CD4-positive, alpha-beta T cell (primary cell): ENCODE measurements around the gene CPNE4. TPM values are rescaled to one million over a fixed set of nuclear protein-coding genes. Genes with fewer than 3 reads are reported as not detected.

Experiments
- ATAC-seq: fragments of 200-7000 bp; cut with Tn5 transposase; one replicate; pipeline ENCODE4 v1.10.0; 2022; ENCODE audit warnings: mild to moderate bottlenecking; ENCODE audit not compliant: poor library complexity
- CTCF ChIA-PET: fragments of 350-600 bp; sonication (Branson Sonifier 250); formaldehyde crosslinking; loops from one replicate; lab custom pipeline; 2021; ENCODE audit warnings: antibody characterized with exemption, inconsistent platforms; lab: Charles Lee
- POLR2A ChIA-PET: fragments of 350-600 bp; sonication (Branson Sonifier 250); formaldehyde crosslinking; loops from one replicate; lab custom pipeline; 2021; ENCODE audit warnings: antibody characterized with exemption, inconsistent platforms; lab: Charles Lee
- DNase-seq, 14 experiments: peaks; one replicate each; pipeline ENCODE4 v3.0.0-alpha.2; 2013 to 2020; ENCODE audit warnings: mixed read lengths in 2 of 14
- H3K27ac ChIP-seq, 2 donors: one replicate each; pipeline versions ENCODE4 v1.5.1 to v1.7.0; 2013; ENCODE audit warnings: low read length in 2 of 2, low read depth in 1 of 2, mild to moderate bottlenecking in 1 of 2
- H3K27me3 ChIP-seq, 2 experiments: 1 replicate in 1 of 2; 2 replicates in 1 of 2; pipeline versions ENCODE4 v1.6.1 to v1.7.0; 2013; ENCODE audit warnings: low read length in 2 of 2, control low read depth in 1 of 2, mild to moderate bottlenecking in 1 of 2, moderate library complexity in 1 of 2; ENCODE audit not compliant: insufficient read depth in 2 of 2, control insufficient read depth in 1 of 2
- H3K36me3 ChIP-seq: one replicate; pipeline ENCODE4 v1.6.1; 2013; ENCODE audit warnings: low read length, control low read depth; ENCODE audit not compliant: insufficient read depth
- H3K4me1 ChIP-seq: one replicate; pipeline ENCODE4 v1.6.1; 2013; ENCODE audit warnings: low read length, control low read depth; ENCODE audit not compliant: insufficient read depth
- H3K4me3 ChIP-seq: one replicate; pipeline ENCODE4 v1.5.1; 2013; ENCODE audit warnings: mild to moderate bottlenecking, low read length, moderate library complexity
- H3K9me3 ChIP-seq, 2 experiments: 1 replicate in 1 of 2; 2 replicates in 1 of 2; pipeline versions ENCODE4 v1.6.1 to v1.7.0; 2013; ENCODE audit warnings: low read length in 2 of 2, mild to moderate bottlenecking in 2 of 2, control low read depth in 1 of 2, moderate library complexity in 1 of 2; ENCODE audit not compliant: control insufficient read depth in 1 of 2, insufficient read depth in 1 of 2
- H3K27ac Mint-ChIP-seq: one replicate; pipeline ENCODE4 v1.8.0; 2020; ENCODE audit warnings: mixed read lengths
- H3K27me3 Mint-ChIP-seq: one replicate; pipeline ENCODE4 v1.8.0; 2021; ENCODE audit warnings: mixed read lengths
- H3K36me3 Mint-ChIP-seq: one replicate; pipeline ENCODE4 v1.8.0; 2021; ENCODE audit warnings: low read depth, mixed read lengths
- H3K4me1 Mint-ChIP-seq: one replicate; pipeline ENCODE4 v1.8.0; 2021; ENCODE audit warnings: low read depth, mixed read lengths
- H3K4me3 Mint-ChIP-seq: one replicate; pipeline ENCODE4 v1.8.0; 2020; ENCODE audit warnings: mild to moderate bottlenecking, mixed read lengths
- H3K9me3 Mint-ChIP-seq: one replicate; pipeline ENCODE4 v1.8.0; 2020; ENCODE audit warnings: mixed read lengths
- CTCF ChIP-seq: fragments of 200-600 bp; IDR thresholded peaks from one replicate; pipeline ENCODE4 v1.8.0; 2022; ENCODE audit warnings: antibody characterized with exemption, mild to moderate bottlenecking
- intact Hi-C, 2 experiments: fragments of 100-400 bp; cut with DNase I in 1 of 2; cut with micrococcal nuclease in 1 of 2; formaldehyde crosslinking; loops; one replicate each; pipeline versions ENCODE4 v1.15.1 to v1.9.0; 2023 to 2025; cut with DNase I, micrococcal nuclease
- total RNA-seq, 174 experiments: library from RNA in 2 of 174; stranded (reverse) in 2 of 174; gene quantifications; one replicate each; pipeline ENCODE4 v1.2.3 and lab custom pipeline; 2021 to 2026

The CPNE4 gene
- total RNA-seq, 2 experiments from 2014 or later: not detected

- H3K4me3 ChIP-seq: no peak overlapping the region
- ChIA-PET CTCF (no interaction called here), POLR2A (no interaction called here)
- no peaks in the 10 kb centered on the region for H3K36me3 Mint-ChIP-seq
- no peaks in the 10 kb centered on the region for H3K27me3 Mint-ChIP-seq
- H3K27ac Mint-ChIP-seq: no peak overlapping the region
- no peak overlapping the region for H3K27ac ChIP-seq
- no peaks in the 10 kb centered on the region for H3K4me1 Mint-ChIP-seq
- no peak overlapping the region for H3K4me3 Mint-ChIP-seq
- no peaks in the 10 kb centered on the region for H3K36me3 ChIP-seq
- intact Hi-C loops: no loop called here
- no peak for TF ChIP-seq CTCF
- no peaks in the 10 kb centered on the region for H3K27me3 ChIP-seq
- no peak for DNase-seq
- H3K4me1 ChIP-seq: no peaks in the 10 kb centered on the region
- H3K9me3 ChIP-seq: no peaks in the 10 kb centered on the region
- no peaks in the 10 kb centered on the region for H3K9me3 Mint-ChIP-seq
- no peak for ATAC-seq
Observed at GRCh38 chr3:132001036-132001435, 33.8 kb downstream of the CPNE4 start.

DNA sequence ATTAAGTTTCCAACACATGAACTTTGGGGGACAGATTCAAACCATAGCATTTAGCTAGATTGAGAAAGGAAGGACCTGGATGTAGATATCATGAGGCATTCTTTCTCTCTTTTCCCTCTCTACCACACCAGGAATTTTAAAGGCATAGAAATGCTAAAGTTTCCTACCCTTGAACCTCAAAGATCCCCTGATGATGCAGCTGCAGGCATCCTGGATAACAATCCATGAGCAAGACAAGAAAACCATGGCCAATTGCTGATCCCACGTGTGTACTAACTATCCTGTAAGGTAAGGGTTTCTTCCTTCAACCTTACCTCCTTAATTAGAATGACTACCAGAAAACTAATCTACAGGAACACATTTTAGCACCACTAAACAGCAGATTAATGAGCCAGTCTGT, 36.8 kb downstream of the CPNE4 start:
- no peak overlapping the region for H3K27ac ChIP-seq
- Mint-ChIP-seq H3K4me3 (no peak overlapping the region), H3K27ac (no peak overlapping the region), H3K9me3 (no peaks in the 10 kb centered on the region), H3K36me3 (no peaks in the 10 kb centered on the region), H3K27me3 (peaks cover 7% of the 10 kb centered on the region), H3K4me1 (no peaks in the 10 kb centered on the region)
- intact Hi-C loops: no loop called here
- ATAC-seq (no peak), DNase-seq (no peak)
- no peak overlapping the region for H3K4me3 ChIP-seq
- H3K27me3 ChIP-seq: no peaks in the 10 kb centered on the region
- ChIA-PET CTCF (no interaction called here), POLR2A (no interaction called here)
- peaks cover 0 to 3% of the 10 kb centered on the region in 2 experiments for H3K9me3 ChIP-seq
- H3K36me3 ChIP-seq: no peaks in the 10 kb centered on the region
- TF ChIP-seq CTCF: no peak
- H3K4me1 ChIP-seq: no peaks in the 10 kb centered on the region

DNA sequence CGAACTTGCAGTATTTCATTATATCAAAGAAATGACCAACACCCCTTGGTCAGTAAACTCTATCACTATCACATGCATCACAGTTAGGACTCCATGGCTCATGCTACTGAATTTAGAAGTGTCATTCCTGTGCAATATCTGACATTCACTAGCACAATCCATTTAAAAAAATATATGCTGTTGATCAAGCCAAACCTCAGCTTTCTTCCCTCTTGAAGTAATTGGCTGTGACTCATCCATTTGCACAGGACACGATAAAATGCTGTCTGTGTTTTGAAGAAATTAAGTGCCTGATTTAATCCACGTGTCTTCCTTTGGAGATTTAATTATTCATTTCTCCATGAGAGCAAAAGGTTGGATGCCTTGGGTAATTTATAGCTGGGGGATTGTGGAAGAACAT, 38.9 kb downstream of the CPNE4 start:
- no peak for ATAC-seq
- no peak overlapping the region for H3K27ac ChIP-seq
- no peak for DNase-seq
- no peaks in the 10 kb centered on the region for H3K36me3 ChIP-seq
- Mint-ChIP-seq H3K4me1 (no peaks in the 10 kb centered on the region), H3K27me3 (peaks cover 10% of the 10 kb centered on the region), H3K9me3 (peaks cover 5% of the 10 kb centered on the region), H3K4me3 (no peak overlapping the region), H3K36me3 (no peaks in the 10 kb centered on the region), H3K27ac (no peak overlapping the region)
- CTCF ChIA-PET: no interaction called here
- no peak overlapping the region for H3K4me3 ChIP-seq
- intact Hi-C loops: no loop called here
- POLR2A ChIA-PET: no interaction called here
- peaks cover 0 to 3% of the 10 kb centered on the region in 2 experiments for H3K9me3 ChIP-seq
- peaks cover 0 to 2% of the 10 kb centered on the region in 2 experiments for H3K27me3 ChIP-seq
- no peaks in the 10 kb centered on the region for H3K4me1 ChIP-seq
- no peak for TF ChIP-seq CTCF
